CD4-positive, alpha-beta T cell treated with Interferon alpha-2 for 1 hour (primary cell): ENCODE measurements around the gene PTPN22.
"Not testable (repeated sequence)": the region's sequence is repeated elsewhere in the genome, so short reads cannot be mapped to it uniquely, and the experiment has no call there.

ENCODE experiments used
- DNase-seq, 2 donors: peaks; one replicate each; pipeline ENCODE4 v3.0.0-alpha.2; 2020 to 2022

Gene PTPN22

DNA sequence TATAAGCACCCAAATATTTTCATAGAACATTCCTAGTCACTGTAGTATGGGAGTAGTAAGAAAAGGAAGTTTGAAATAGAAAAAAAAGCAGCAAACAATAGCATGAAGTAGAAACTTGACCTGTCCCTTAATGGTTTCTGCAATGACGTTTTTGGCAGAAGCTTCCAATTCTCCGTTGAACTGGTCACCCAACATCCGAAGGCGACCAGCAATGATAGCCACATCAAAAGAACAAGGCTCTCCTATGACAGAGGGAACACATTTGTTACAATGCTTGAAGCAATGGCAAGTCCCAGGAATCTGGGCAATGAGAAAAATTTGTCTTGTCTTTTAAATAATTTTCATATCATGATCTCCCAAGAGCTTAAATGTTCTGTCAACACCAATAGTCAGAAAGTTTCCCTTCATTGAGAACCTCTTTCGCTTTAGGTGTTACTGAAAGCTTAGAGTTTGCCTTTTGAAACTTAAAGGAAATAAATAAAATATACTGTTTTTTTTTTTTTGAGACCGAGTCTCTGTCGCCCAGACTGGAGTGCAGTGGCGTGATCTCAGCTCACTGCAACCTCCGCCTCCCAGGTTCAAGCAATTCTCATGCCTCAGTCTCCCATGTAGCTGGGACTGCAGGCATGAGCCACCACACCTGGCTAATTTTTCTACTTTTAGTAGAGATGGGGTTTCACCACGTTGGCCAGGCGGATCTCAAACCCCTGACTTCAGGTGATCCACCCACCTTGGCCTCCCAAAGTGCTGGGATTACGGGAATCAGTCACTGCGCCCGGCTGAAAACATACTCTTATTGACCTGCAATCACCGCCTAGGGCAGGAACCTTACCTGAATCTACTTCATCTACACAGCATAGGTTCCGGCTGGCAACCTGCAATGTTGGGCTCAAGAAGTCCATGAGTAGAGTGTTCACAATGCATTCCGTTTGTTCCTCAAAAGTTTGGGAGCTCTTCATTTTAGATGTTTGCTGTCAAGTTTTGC lies 15.2 kb upstream of the PTPN22 start:
- DNase-seq = no peak

DNA sequence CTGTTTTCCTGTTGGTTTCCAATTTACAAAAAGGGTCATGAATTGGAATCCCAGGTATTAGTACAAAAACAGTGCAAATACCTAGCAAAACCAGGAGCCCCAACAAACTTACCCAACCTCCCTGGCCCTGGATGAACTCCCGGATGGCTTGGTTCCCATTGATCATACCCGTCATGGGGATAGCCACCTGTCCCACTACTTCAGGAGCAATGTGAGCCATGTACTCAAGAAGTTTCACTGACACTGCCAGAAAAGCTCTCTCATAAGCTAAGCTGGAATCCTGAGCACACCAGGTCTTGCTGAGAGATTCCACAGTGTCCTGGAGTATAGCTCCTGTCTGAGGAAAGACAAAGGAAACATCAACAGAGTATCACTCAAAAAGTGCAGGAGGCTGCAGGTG lies 10.1 kb upstream of the PTPN22 start:
- no peak for DNase-seq

DNA sequence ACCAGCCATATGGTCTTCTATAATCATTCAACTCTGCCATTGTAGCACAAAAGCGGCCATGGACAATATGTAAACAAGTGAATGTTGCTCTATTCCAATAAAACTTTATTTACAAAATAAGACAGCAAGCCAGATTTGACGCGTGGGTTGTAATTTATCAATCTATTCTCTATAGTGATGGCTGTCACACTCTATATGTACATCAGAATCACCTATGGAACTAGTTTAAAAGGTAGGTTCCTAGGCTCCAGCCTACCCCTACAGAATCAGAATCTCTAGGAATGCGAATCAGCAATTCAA lies 8.2 kb upstream of the PTPN22 start:
- no peak for DNase-seq

DNA sequence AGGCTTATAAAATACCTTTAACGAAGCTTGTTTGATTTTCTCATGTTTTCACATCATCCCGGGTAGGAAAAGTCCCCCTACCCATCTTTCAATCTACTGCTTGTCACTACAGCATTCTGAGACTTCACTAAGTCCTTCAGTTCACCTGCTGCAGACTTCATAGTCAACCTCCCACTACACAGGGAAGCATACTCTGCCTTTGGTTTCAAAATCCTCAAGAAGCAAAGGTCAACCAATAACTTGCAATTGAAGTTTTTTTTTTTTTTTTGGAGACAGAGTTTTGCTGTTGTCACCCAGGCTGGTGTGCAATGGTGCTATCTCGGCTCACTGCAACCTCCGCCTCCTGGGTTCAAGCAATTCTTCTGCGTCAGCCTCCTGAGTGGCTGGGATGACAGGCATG lies 4.7 kb upstream of the PTPN22 start:
- no peak for DNase-seq

DNA sequence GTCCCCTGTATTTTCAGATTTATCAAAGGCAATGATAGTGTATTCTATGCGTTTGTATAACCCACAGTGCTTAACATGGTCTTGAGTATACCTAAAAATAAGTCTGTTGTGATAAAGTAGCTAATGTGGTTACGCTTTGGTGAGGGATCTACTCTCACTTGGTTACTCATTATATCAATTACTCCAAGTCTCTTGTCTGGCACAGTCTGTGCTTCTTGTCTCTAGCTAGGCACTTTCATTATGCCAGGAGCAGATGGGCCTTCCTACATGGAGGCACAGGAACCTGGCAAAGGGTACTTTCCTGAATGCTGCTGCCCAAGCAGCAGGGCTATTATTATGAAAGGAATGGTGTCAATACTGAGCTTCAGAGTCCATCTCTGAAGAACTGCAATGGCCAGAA lies 4.2 kb upstream of the PTPN22 start:
- DNase-seq = no peak

DNA sequence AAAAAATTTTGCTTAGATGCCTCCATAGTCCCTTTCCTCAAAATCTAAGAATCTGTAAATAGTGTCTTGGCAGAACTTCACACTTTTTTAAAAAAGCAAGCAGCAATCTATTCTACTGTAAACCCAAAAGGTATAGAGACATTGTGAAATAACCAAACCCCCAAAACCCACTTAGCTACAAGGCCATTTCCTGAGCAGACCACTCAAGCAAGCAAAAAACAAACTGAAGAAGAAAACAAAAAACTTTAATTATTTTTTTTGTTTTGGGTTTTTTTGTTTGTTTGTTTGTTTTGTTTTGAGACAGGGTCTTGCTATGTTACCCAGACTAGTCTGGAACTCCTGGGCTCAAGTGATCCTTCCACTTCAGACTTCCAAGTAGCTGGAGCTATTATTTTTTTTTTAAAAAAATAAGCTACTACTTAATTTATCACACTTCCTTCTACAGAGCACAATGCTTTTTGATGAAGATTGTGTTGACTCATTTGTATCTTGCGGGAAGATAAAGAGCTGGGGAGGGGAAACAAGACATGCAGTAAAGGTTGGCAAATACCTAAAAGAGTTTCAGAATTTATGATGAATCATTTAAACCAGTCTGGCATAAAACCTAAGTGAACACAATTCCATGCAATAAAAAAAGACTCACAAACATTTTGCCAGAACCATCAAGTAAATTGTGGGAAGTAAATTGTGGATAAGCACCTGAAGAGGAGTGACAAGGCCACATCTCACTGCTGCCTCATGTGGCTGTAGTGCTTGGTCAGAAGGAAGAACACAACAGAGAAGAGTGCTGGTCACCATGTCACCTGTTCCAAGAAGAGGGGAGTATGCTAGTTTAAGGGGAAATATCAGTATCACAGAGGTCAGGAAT lies 2.7 kb upstream of the PTPN22 start:
- peak in 1 of 2 donors; percentile 45 for DNase-seq

DNA sequence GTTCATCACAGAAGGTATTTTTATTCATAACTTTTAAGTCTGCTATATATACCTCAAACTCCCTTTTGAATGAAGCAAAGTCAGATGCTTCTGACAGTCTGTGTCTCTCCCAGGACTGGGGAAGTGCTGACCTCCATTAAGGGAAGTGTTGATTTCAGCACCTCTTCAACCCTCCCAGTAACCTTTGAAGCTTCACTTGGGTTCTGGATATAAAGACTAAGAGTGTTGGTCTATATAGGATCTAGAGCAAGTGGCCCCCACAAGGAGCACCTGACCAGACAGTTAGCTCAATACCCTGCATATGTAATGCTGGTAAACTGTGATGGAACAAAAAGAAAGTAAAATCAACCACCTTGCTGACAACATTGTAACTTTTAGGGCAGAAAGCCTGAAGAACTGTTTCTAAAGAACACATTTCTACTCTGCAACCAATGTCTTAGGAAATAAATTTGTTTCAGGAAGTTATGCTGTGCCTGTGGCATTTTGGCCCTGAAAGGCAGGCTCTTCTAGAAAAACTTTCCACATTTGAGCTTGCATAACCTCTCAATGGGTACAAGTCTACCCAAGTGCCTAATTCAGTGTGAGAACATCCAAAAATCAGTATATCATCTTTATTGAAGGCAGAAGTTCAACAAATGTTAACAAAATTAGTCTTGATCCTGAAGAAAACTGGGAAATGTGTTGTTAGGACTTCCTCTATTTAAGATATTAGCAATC lies 865 bp upstream of the PTPN22 start:
- DNase-seq = peak in 1 of 2 donors; percentile 45

DNA sequence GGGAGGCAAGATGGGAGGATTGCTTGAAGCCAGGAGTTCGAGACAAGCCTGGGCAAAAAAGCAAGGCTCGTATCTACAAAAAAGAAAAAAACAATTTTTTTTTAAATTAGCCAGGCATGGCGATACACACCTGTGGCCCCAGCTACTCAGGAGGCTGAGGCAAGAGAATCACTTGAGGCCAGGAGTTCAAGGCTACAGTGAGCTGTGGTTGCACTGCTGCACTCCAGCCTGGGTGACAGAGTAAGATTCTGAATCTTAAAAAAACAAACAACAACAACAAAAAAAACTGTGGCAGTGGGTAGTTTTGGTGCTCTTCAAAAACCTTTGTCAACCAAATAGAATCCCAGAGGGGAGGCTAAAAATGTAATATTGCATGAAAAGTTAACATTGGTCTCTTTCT lies 734 bp downstream of the PTPN22 start:
- DNase-seq = peak in 1 of 2 donors; percentile 24

DNA sequence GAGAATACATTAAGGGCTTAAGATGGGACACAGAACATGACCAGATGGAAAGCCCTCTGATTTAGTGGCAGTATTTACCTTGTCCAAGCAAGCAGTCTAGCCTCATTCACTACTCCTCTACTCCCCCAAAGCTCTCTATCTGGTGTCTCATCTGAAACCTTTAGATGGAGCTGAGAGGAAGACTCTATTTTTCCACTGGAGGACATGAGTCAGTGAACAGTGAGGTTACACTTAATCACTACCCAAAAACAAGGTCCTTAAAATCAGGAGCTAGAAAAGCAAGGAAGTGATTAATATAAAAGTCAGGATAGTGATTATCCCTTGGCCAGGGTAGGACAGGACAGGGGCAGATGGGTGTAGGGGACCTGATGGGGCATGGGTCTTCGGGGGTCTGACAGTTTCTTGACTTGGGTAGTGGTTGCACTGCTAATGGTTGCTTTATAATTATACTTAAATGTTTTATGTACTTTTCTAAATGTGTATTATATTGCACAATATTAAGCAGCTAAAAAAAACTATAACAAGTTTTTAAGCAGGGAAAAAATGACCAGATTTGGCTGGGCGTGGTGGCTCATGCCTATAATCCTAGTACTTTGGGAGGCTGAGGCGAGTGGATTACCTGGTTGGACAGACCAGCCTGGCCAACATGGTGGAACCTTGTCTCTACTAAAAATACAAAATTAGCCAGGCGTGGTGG lies 3.0 kb downstream of the PTPN22 start:
- DNase-seq = no peak

DNA sequence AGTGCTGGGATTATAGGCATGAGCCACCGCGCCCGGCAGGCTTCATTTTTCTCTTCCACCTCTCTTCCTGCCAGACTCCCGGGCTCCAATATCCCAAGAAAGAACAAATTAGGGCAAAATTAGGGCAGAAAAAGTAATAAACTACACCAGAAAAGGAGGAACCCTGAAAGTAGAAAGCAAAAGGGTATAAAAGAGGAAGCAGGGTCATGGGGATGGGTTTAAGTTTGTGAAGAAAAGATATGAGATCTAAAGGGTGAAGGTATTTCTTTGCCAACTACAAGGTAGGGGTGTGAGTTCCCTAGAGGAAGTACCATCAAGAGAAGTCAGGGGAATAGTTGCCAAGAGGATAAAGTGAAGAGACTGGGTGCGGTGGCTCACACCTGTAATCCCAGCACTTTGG lies 9.9 kb downstream of the PTPN22 start:
- no peak for DNase-seq

DNA sequence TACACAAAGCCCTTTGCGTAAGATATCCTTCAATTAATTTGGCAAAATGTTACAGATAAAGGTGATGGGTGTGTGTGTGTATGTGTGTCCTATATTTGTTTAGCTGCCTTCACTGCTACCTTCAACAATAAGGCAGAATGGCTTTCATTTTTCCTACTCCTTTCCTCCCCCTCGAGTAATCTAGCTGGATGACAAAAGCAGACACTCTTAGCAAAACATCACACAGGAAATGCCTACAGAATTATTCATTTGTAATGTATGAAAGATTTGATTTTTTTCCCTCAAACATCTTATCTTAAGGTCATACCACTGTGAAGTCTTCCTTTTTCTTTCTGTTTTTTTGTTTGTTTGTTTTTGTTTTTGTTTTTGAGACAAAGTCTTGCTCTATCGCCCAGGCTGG lies 10.6 kb downstream of the PTPN22 start:
- DNase-seq = no peak

DNA sequence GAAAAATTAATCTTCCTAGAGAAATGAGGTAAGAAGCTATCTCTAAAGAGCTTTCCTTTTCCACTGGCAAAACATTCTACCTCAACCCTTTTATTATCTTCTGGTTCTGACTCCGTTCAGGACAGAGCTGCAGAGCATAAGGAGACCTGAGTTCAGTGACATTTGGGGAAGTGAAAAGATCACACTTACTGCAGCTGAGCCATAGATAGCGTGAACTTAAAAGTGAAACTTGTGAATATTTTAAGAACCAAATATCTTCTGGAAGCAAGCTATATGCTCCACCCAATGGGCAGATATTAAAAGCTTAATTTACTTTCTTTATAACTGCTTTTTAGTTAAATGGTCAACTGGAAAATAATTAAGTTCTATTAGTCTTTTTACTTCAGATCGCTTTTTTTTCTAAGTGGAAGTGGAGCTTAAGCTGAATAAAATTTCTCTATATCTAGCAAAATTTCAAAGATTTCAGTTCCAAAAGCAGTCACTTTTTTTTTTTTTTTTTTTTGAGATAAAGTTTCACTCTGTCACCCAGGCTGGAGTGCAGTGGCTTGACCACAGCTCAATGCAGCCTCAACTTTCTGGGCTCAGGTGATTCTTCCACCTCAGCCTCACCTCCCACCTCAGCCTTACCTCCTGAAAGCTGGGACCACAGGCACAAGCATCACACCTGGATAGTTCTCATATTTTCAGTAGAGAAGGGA lies 11.9 kb downstream of the PTPN22 start:
- DNase-seq = peak in 1 of 2 donors; percentile 34

DNA sequence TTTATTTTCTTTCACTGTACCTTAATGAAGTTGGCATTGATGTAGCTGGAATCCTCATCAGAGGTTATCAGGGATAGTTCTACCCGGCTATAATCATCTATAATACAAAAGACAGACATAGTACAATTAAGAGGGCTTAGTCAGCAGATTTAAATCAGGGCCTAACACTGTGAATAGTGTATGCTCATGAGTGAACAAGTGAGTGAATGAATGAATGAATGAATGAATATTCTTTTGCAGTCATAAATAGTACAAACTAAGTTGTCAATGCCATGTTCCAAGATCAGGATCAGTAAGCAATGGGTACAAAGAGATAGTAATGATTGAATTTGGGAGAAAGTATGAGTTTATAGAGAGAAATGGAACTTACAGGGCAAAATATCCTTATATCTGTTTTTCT lies 12.5 kb downstream of the PTPN22 start:
- DNase-seq = no peak

DNA sequence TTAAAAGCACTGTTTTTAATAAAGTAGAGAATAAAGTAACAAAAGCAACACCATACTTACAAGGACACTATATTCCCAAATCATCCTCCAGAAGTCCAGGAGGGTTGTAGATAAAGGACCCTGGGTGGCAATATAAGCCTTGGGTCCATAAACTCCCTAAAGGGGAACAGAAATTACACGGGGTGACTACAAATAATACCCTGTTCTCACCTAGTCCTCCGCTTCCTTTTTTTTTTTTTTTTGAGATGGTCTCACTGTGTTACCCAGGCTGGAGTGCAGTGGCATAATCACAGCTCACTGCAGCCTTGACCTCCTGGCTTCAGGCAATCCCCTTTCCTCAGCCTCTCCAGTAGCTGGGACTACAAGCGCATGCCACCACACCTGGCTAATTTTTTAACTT lies 13.1 kb downstream of the PTPN22 start:
- DNase-seq = no peak

DNA sequence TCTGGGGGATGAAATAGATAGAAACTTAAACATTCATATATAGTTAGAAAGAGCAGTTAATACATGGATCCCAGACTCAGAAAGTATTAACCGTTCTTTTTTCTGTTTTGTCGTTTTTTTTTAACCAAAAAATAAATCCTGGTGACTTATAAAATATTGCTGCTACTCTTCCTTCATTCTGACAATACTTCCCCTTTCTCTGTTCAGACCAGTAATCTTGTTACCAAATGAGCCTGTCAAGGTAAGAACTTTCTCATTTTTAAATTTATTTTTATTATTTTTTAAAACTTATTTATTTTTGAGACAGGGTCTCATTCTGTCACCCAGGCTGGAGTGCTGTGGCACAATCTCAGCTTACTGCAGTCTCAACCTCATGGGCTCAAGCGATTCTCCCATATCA lies 13.7 kb downstream of the PTPN22 start:
- no peak for DNase-seq

DNA sequence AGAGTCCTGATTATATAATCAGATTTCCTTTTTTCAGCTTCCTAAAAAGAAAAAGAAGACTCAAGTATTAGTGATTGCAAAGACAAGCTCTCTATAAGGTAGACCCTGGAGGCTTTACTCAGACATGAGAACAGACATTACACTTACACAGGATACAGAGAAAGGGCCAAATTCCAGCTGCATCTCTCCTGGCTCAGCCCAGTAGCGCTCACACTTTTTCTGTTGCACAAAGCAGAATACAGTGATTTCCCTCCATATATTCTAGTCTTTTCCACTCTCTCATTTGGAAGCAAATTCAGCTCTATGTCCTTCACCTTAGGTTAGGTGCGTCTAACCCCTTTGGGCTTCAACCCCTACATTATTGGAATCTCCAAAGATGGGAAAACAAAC lies 15.1 kb downstream of the PTPN22 start:
- DNase-seq = no peak

DNA sequence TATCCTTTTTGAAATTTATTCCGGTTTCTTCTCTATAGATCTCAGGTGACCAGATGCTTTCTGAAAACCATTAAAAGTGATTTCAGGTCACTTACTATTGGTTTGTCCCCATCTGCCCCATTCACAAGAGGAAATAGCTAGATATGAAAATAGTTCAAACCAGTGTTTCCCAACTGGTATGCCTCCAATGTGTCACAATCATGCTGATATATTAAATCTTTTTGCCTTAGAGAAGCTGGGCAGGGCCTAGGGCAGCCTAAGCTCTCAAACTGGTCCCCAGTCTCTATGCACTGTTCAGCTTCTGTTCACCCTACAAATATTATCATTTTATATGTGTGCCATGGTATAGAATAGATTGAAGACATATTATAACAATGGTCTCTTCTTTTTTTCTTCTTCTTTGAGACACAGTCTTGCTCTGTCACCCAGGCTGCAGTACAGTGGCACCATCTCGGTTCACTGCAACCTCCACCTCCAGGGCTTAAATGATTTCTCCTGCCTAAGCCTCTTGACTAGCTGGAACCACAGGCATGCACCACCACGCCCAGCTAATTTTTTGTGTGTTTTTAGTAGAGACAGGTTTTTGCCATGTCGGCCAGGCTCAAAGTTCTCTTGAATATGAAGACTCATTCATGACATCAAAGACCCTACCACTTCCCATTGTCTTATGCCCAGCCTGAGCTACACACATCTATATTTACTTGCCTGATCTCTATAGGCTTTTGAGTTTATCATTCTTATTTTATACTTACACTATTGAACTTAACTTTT lies 15.7 kb downstream of the PTPN22 start:
- no peak for DNase-seq

DNA sequence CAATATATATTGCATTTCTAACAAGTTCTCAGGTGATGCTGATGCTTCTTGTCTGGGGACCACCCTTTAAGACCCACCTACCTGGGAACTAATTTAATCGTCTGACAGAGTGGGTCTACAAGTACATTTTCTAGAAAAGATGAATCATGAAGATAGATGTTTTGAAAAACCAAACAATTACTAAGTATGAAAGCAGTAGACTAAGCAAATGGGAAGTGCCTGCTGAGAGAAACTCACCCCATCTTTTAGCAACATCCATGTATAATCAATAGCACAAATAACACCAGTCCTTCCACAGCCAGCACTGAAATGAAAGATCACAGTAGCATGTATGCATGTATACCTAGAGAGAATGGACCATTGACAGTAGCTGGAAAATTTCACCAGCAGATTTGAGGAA lies 17.3 kb downstream of the PTPN22 start:
- DNase-seq = no peak

DNA sequence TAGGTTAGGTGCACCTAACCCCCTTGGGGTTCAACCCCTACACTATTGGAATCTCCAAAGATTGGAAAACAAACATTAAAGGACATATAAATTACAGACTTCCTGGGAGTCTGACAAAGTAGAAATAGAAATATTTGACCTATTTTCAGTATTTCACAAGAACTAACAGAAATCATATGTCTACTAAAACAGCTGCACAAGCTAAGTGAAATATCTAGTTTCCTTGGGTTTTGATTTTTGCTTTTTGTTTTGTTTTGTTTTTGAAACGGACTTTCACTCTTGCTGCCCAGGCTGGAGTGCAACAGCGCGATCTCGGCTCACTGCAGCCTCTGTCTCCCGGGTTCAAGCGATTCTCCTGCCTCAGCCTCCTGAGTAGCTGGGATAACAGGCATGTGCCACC lies 18.8 kb downstream of the PTPN22 start:
- DNase-seq = not testable (repeated sequence)

DNA sequence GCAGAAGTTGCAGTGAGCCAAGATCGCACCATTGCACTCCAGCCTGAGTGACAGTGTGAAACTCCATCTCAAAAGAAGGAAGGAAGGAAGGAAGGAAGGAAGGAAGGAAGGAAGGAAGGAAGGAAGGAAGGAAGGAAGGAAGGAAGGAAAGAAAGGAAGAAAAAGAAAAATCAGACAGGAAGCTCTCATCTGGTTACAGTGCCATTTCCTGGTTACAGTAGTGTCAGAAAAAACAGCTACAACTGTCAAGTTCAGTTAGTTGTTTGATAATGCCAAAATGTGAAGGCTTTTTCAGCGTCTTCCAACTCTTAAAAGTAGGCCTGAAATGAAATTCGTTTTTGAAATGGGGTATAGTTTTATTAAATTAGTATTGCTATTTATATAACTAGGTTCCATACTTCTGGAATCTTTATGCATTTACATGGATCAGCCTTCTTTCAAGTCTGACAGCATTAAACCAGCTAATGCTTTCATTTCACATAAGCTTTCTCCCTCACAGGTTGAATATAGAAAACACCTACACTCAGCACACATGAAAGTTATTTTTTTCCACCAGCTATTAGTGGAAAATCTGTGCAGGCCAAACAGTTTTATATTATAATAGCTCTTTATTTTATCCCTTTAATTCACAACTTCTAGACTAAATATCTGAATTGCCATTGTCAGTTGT lies 21.2 kb downstream of the PTPN22 start:
- peak in 1 of 2 donors; percentile 35 for DNase-seq

DNA sequence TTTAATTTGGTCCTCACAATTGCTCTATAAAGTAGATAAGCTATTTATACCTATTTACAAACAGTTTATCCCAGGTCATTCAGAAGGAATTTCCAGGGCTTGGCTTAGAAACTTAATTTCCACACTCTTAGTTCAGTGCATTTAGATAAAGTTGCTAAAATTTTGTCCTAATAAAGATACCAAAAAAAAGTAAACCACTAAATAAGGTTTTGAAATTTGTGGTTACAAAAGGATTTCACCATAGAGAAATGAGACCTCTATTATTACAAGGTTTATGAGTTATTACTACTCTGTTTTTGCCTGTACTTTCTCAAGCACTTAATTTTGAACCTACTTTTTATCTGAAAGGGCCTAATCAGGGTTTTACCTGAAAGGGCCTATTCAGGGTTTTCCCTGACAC lies 22.4 kb downstream of the PTPN22 start:
- no peak for DNase-seq
